KOPT-K1 (cell line): Measurements from ENCODE around the gene NINJ2.
"Not testable (repeated sequence)": the region's sequence is repeated elsewhere in the genome, so short reads cannot be mapped to it uniquely, and the experiment has no call there.

ENCODE experiments used
- H3K27ac ChIP-seq: fragments of 200-600 bp; sonication (generic); 2 replicates; pipeline ENCODE4 v1.5.1; 2016; ENCODE audit warnings: antibody characterized with exemption, mild to moderate bottlenecking, low read depth, low read length; ENCODE audit not compliant: poor library complexity, severe bottlenecking
- H3K36me3 ChIP-seq: fragments of 200-600 bp; sonication (generic); 2 replicates; pipeline ENCODE4 v1.5.1; 2017; ENCODE audit warnings: antibody characterized with exemption, mild to moderate bottlenecking, low read length, moderate library complexity; ENCODE audit not compliant: insufficient read depth
- H3K9me3 ChIP-seq: fragments of 200-600 bp; sonication (generic); 2 replicates; pipeline ENCODE4 v1.5.1; 2017; ENCODE audit warnings: antibody characterized with exemption, low read length, mild to moderate bottlenecking; ENCODE audit not compliant: insufficient read depth, poor library complexity, severe bottlenecking

NINJ2 gene

GRCh38 chr12:659090-659683 is 4.1 kb downstream of the NINJ2 start:
- no peak overlapping the region for H3K27ac ChIP-seq

GRCh38 chr12:650983-651382 is 12.3 kb downstream of the NINJ2 start:
- Histone ChIP-seq H3K36me3 (no peaks in the 10 kb centered on the region), H3K9me3 (no peaks in the 10 kb centered on the region), H3K27ac (no peak overlapping the region)

More at GRCh38 chr12:659090-659683, 4.1 kb downstream of the NINJ2 start:
- Histone ChIP-seq H3K36me3 (no peaks in the 10 kb centered on the region), H3K9me3 (no peaks in the 10 kb centered on the region)

- H3K27ac ChIP-seq, result no peak overlapping the region
- no peaks in the 10 kb centered on the region for H3K36me3 ChIP-seq
- no peaks in the 10 kb centered on the region for H3K9me3 ChIP-seq
These were observed 15.7 kb downstream of the NINJ2 start for GRCh38 chr12:647385-648085.

- H3K9me3 ChIP-seq, result no peaks in the 10 kb centered on the region
- no peaks in the 10 kb centered on the region for H3K36me3 ChIP-seq
- H3K27ac ChIP-seq, result no peak overlapping the region
These were observed 16.5 kb downstream of the NINJ2 start for GRCh38 chr12:646442-647384.

GRCh38 chr12:645563-646071 is 17.6 kb downstream of the NINJ2 start:
- Histone ChIP-seq H3K9me3 (no peaks in the 10 kb centered on the region), H3K36me3 (no peaks in the 10 kb centered on the region), H3K27ac (no peak overlapping the region)

- no peaks in the 10 kb centered on the region for H3K36me3 ChIP-seq
- no peak overlapping the region for H3K27ac ChIP-seq
- H3K9me3 ChIP-seq, result no peaks in the 10 kb centered on the region
These were observed 18.3 kb downstream of the NINJ2 start for GRCh38 chr12:644818-645552.

GRCh38 chr12:644303-644639 is 19.0 kb downstream of the NINJ2 start:
- H3K36me3 ChIP-seq, result no peaks in the 10 kb centered on the region
- no peaks in the 10 kb centered on the region for H3K9me3 ChIP-seq
- H3K27ac ChIP-seq, result no peak overlapping the region

GRCh38 chr12:643475-644302 is 19.6 kb downstream of the NINJ2 start:
- H3K9me3 ChIP-seq, result no peaks in the 10 kb centered on the region
- H3K36me3 ChIP-seq, result no peaks in the 10 kb centered on the region
- peak overlapping the region; percentile 75 for H3K27ac ChIP-seq

GRCh38 chr12:642633-643474 is 20.4 kb downstream of the NINJ2 start:
- Histone ChIP-seq H3K27ac (peak overlapping the region; percentile 75), H3K36me3 (no peaks in the 10 kb centered on the region), H3K9me3 (no peaks in the 10 kb centered on the region)

GRCh38 chr12:641321-641720 is 21.9 kb downstream of the NINJ2 start:
- not testable (repeated sequence) for H3K36me3 ChIP-seq, H3K27ac ChIP-seq, H3K9me3 ChIP-seq

- Histone ChIP-seq H3K27ac (no peak overlapping the region), H3K9me3 (no peaks in the 10 kb centered on the region)
These were observed 22.5 kb downstream of the NINJ2 start for GRCh38 chr12:640773-641172.

GRCh38 chr12:639988-640387 is 23.3 kb downstream of the NINJ2 start:
- no peak overlapping the region for H3K27ac ChIP-seq
- H3K36me3 ChIP-seq, result no peaks in the 10 kb centered on the region
- no peaks in the 10 kb centered on the region for H3K9me3 ChIP-seq

More at GRCh38 chr12:640773-641172, 22.5 kb downstream of the NINJ2 start:
- H3K36me3 ChIP-seq, result no peaks in the 10 kb centered on the region

GRCh38 chr12:639566-639965 is 23.7 kb downstream of the NINJ2 start:
- Histone ChIP-seq H3K36me3 (no peaks in the 10 kb centered on the region), H3K27ac (no peak overlapping the region), H3K9me3 (no peaks in the 10 kb centered on the region)
